LoVo (cell line): ENCODE data around the gene IRF7.

ENCODE experiments used
- DNase-seq: peaks from one replicate; pipeline ENCODE4 v3.0.0-alpha.2; 2016; ENCODE audit warnings: low spot score

Gene IRF7

GRCh38 chr11:640021-640706 lies 24.4 kb upstream of the IRF7 start:
- DNase-seq: no peak

- no peak for DNase-seq
These were observed 23.7 kb upstream of the IRF7 start for GRCh38 chr11:639332-639955.

GRCh38 chr11:638631-639331 lies 23.0 kb upstream of the IRF7 start:
- no peak for DNase-seq

- DNase-seq: no peak
These were observed 22.1 kb upstream of the IRF7 start for GRCh38 chr11:637593-638521.

- DNase-seq: no peak
These were observed 21.5 kb upstream of the IRF7 start for GRCh38 chr11:637333-637592.

- DNase-seq: no peak
These were observed 21.0 kb upstream of the IRF7 start, which contains the start of gene DRD4 for GRCh38 chr11:636511-637332. TSS of gene DRD4 (plus strand) at chr11:637269. CDS start at chr11:637305, 36 bp downstream.

GRCh38 chr11:635945-636510 lies 20.3 kb upstream of the IRF7 start:
- no peak for DNase-seq

- DNase-seq: no peak
These were observed 15.1 kb upstream of the IRF7 start for GRCh38 chr11:630871-631270.

GRCh38 chr11:629237-629583 lies 13.5 kb upstream of the IRF7 start:
- DNase-seq: no peak

GRCh38 chr11:628056-628455 lies 12.3 kb upstream of the IRF7 start:
- no peak for DNase-seq

- no peak for DNase-seq
These were observed 11.5 kb upstream of the IRF7 start for GRCh38 chr11:627308-627576.

- no peak for DNase-seq
These were observed 10.9 kb upstream of the IRF7 start, which contains the start of gene SCT for GRCh38 chr11:626475-627307. TSS of gene SCT (minus strand) at chr11:627181. CDS start at chr11:627143, 38 bp downstream.

- no peak for DNase-seq
These were observed 10.0 kb upstream of the IRF7 start for GRCh38 chr11:625636-626268.

- no peak for DNase-seq
These were observed 9.2 kb upstream of the IRF7 start, which contains the start of gene CDHR5 for GRCh38 chr11:624705-625635. TSS of gene CDHR5 (minus strand) at chr11:624955. CDS start at chr11:624902, 53 bp downstream.

GRCh38 chr11:623999-624704 lies 8.4 kb upstream of the IRF7 start:
- peak; percentile 63 for DNase-seq

GRCh38 chr11:623349-623869 lies 7.7 kb upstream of the IRF7 start:
- DNase-seq: no peak

GRCh38 chr11:621838-622237 lies 6.1 kb upstream of the IRF7 start:
- DNase-seq: no peak
